SK-N-DZ (cell line): ENCODE measurements around the gene TRIM14.
"Not testable (repeated sequence)": the region's sequence is repeated elsewhere in the genome, so short reads cannot be mapped to it uniquely, and the experiment has no call there.

Experiments used
- DNase-seq: peaks from one replicate; pipeline ENCODE4 v3.0.0-alpha.2; 2015; ENCODE audit warnings: low spot score

Gene TRIM14

GRCh38 chr9:98108531-98109031 is 10.4 kb downstream of the TRIM14 start:
- DNase-seq: no peak

- no peak for DNase-seq
These were observed 11.1 kb downstream of the TRIM14 start for GRCh38 chr9:98107926-98108325.

- DNase-seq: no peak
These were observed 14.0 kb downstream of the TRIM14 start for GRCh38 chr9:98105006-98105405.

DNA sequence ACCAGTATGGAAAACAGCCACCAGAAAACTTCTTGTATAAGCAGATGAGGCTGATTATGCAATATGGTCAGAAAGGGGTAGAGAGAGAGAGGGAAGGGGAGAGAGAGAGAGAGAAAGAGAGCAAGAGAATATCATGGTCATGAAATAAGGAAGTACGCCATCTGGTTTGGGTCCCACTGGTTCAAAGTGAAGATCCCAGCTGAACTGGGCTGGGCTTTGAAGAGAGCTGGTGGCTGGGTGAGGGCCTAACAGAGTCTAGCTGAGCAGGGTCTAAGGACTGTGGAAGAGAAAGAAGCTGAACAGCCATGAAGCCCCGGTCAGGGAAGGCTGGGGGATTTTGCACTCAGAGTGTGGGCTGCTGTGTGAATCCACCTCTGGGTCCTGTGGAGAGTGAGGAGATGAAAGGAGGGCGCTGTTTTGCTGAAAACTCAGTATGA is 14.6 kb downstream of the TRIM14 start:
- DNase-seq: no peak

GRCh38 chr9:98101868-98102273 is 17.2 kb downstream of the TRIM14 start:
- DNase-seq: no peak

DNA sequence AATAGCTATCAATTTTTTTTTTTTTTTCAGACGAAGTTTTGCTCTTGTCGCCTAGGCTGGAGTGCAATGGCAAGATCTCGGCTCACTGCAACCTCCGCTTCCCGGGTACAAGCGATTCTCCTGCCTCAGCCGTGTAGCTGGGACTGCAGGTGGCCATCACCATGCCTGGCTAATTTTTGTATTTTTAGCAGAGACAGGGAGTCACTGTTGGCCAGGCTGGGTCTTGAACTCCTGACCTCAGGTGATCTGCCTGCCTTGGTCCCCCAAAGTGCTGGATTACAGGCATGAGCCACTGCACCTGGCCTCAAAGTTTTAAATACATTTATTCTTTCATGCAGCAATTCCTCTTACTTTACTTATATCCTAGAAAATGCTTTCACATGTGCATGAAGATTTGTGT is 17.6 kb downstream of the TRIM14 start:
- DNase-seq: no peak

GRCh38 chr9:98100456-98100855 is 18.6 kb downstream of the TRIM14 start:
- DNase-seq: no peak

DNA sequence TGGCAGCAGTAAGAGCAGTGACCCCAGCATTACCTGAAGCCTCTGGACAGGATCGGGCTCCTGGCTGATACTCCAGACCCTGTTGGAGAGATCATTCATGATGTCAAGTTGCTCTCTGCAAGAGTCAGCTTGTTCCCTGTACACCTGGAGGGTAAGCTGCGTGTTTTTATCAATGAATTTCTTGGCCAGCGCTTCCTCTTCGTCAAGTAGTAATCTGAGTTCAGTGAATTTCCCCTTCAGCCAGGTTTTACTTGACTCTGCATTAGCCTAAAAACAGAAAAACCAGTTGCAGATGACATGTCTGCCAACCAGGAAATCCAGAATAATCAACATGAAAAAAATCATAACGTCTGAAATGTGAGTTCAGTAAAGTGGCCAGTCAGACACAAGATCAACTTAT is 19.1 kb downstream of the TRIM14 start:
- DNase-seq: no peak

- DNase-seq: no peak
These were observed 19.7 kb downstream of the TRIM14 start for GRCh38 chr9:98099346-98099745.

DNA sequence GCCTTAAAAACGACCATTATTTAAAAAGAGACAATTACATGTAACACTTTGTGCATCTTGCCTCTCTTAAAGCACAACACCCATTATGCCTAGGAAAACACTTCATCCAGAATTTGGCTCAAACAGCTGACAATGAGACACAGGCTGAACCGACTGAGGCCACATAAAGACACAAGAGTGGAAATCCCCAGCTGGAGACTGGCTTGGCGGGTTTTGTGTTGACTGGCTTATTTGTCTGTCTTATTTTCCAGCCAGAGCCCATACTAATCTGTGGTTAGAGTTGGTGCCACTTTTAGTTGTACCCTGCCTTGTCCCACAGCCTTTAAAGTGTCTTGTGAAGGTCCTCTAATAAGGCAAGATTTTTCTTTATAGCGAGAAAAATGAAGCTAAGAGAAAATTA is 21.2 kb downstream of the TRIM14 start:
- no peak for DNase-seq

- no peak for DNase-seq
These were observed 22.9 kb downstream of the TRIM14 start for GRCh38 chr9:98096091-98096490.

DNA sequence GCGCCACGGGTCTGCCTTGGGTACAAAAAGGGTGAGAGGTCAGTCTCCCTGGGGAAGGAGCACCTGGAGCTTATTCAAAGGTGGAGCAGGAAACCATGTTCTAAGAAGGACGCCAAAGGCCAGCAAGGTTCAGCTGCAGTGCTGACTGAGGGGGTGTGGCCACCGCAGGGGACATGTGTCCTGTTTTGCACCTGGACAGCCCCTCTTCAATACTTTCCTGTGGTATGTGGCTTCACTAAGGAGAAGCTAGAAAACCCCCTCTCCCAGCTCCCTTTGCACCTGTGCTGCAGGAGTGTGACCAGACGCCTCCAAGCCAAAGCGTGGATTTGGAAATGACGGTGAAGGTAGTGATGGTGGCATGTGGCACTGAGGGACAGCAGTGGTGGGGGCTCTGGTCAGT is 23.6 kb downstream of the TRIM14 start:
- no peak for DNase-seq

GRCh38 chr9:98094851-98095250 is 24.2 kb downstream of the TRIM14 start:
- DNase-seq: no peak

GRCh38 chr9:98094316-98094715 is 24.7 kb downstream of the TRIM14 start:
- DNase-seq: no peak

DNA sequence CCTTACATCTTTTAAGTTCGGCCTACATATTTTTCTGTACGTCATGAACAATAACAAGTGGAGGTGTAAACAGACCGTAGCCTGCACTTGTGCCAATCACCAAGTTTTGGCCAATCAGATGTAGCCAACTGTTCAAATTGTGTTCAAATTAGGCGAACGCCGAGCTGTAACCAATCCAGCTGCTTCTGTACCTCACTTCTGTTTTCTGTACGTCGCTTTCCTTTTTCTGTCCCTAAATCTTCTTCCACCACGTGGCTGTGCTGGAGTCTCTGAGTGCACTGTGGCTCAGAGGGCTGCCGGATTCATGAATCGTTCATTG is 26.4 kb downstream of the TRIM14 start:
- DNase-seq: no peak

GRCh38 chr9:98091735-98092612 is 27.0 kb downstream of the TRIM14 start:
- no peak for DNase-seq

- not testable (repeated sequence) for DNase-seq
These were observed 28.3 kb downstream of the TRIM14 start for GRCh38 chr9:98090674-98091073.

GRCh38 chr9:98087420-98088354 is 31.3 kb downstream of the TRIM14 start:
- no peak for DNase-seq

GRCh38 chr9:98086461-98086860 is 32.6 kb downstream of the TRIM14 start:
- no peak for DNase-seq

GRCh38 chr9:98085944-98086343 is 33.1 kb downstream of the TRIM14 start:
- no peak for DNase-seq

- DNase-seq: no peak
These were observed 34.0 kb downstream of the TRIM14 start for GRCh38 chr9:98085058-98085457.

DNA sequence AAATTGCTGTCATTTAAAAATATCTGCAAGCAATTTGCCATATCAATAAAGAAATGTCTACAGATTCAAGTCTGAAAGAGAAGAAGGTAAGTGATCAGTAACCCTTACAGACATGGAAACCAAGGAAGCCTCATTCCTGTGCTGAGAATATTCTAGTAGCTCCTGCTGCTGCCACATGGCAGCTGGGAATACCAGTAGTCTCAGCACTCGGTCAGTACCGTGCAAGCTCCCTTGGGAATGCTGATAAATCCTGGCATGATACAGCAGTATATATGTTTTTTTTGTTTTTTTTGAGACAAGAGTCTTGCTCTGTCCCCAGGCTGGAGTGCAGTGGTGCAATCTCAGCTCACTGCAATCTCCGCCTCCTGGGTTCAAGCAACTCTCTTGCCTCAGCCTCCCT is 34.6 kb downstream of the TRIM14 start:
- no peak for DNase-seq
